ENCODE results near the gene CNTN1. TPM values are rescaled to one million over a fixed set of nuclear protein-coding genes. Genes with fewer than 3 reads are reported as not detected.

Gene CNTN1
- total and polyA plus RNA-seq, 2 of the 8 experiments (the other 6 are each of a cell fraction or from before 2014, with no cell fraction given) = 7.2 to 21.8 TPM

DNA sequence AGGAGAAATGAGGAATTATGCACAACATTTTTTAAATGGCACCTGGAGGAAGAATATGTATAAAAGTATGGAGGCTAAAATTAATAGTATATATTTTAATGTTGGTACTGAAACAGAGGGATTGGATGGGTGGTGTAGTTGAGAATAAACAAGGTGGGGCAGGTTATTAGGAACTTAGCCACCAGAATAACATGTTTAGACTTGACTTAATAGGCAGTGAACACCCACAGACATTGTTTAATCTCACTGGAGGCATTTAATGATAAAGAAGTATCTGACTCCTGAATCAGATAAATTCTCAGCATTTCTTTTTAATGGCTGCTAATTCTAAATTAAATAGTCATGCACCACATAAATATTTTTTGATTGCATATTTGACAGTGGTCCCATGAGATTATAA is 139.7 kb downstream of the CNTN1 start (continued):
- TF ChIP-seq EGR1 (IDR thresholded peaks at IDR 0.05; ENCODE audit: borderline replicate concordance, low read depth, low read length) = no peak

Data from H1 (cell line).